Skeletal muscle tissue (tissue), 4 donors: ENCODE data around the gene RBMS3. TPM values are rescaled to one million over a fixed set of nuclear protein-coding genes. Genes with fewer than 3 reads are reported as not detected.

Source experiments
- H3K27ac ChIP-seq: one replicate; pipeline ENCODE4 v1.7.0; 2013; ENCODE audit warnings: mild to moderate bottlenecking, low read depth, low read length, inconsistent platforms
- H3K27me3 ChIP-seq, 3 donors: one replicate each; pipeline ENCODE4 v1.7.0; 2013; ENCODE audit warnings: low read length in 3 of 3; ENCODE audit not compliant: control insufficient read depth in 3 of 3, insufficient read depth in 3 of 3
- H3K36me3 ChIP-seq, 3 donors: one replicate each; pipeline ENCODE4 v1.7.0; 2013; ENCODE audit warnings: low read length in 3 of 3; ENCODE audit not compliant: control insufficient read depth in 3 of 3, insufficient read depth in 3 of 3
- H3K4me1 ChIP-seq, 3 donors: one replicate each; pipeline ENCODE4 v1.7.0; 2013; ENCODE audit warnings: low read length in 3 of 3, mild to moderate bottlenecking in 3 of 3; ENCODE audit not compliant: control insufficient read depth in 3 of 3, insufficient read depth in 3 of 3
- H3K4me3 ChIP-seq, 3 donors: one replicate each; pipeline ENCODE4 v1.7.0; 2013; ENCODE audit warnings: low read length in 3 of 3
- H3K9ac ChIP-seq, 3 donors: one replicate each; pipeline ENCODE4 v1.7.0; 2013; ENCODE audit warnings: low read length in 3 of 3, mild to moderate bottlenecking in 3 of 3, moderate library complexity in 2 of 3, low read depth in 1 of 3
- H3K9me3 ChIP-seq, 3 donors: one replicate each; pipeline ENCODE4 v1.7.0; 2013; ENCODE audit warnings: low read length in 3 of 3; ENCODE audit not compliant: control insufficient read depth in 3 of 3
- total RNA-seq: library from RNA; depleted of rRNA; stranded (reverse); fragments of >200 nt; gene quantifications from one replicate; pipeline ENCODE4 v1.2.3, GENCODE V29; 2014
- donor health status: Osteomylitis.

Gene RBMS3
- total RNA-seq, 1 donor from 2014 or later: 79.9 TPM

DNA sequence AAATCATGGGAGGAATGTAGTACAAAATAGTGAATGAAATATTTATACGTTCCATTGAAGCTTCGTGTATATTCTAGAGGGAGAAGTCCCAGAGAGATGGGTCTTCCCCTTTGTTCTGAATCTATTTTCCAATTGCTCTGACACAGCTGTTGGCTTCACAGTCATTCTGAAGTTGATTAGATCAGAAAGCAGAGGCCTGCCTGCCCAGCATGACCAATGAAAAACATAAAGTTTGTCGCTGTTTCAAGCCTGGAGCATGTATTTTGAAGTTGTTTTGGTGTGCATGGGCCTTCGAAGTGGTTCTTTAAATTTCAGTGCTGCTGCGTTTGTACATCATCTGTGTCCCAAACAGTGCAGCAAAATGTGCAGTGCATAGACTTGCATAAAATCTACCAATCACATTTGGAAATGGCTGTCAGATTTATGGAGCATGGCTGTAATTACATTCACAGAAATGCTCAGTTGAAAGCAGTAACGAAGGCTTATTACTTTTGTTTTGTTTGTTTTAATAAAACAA lies 31.0 kb upstream of the RBMS3 start:
- Histone ChIP-seq H3K27me3 (no peaks in the 10 kb centered on the region), H3K4me1 (peaks cover 0 to 3% (median 0%) of the 10 kb centered on the region in 3 donors), H3K9me3 (no peaks in the 10 kb centered on the region), H3K27ac (no peak overlapping the region), H3K4me3 (no peak overlapping the region), H3K36me3 (no peaks in the 10 kb centered on the region), H3K9ac (no peak overlapping the region)

DNA sequence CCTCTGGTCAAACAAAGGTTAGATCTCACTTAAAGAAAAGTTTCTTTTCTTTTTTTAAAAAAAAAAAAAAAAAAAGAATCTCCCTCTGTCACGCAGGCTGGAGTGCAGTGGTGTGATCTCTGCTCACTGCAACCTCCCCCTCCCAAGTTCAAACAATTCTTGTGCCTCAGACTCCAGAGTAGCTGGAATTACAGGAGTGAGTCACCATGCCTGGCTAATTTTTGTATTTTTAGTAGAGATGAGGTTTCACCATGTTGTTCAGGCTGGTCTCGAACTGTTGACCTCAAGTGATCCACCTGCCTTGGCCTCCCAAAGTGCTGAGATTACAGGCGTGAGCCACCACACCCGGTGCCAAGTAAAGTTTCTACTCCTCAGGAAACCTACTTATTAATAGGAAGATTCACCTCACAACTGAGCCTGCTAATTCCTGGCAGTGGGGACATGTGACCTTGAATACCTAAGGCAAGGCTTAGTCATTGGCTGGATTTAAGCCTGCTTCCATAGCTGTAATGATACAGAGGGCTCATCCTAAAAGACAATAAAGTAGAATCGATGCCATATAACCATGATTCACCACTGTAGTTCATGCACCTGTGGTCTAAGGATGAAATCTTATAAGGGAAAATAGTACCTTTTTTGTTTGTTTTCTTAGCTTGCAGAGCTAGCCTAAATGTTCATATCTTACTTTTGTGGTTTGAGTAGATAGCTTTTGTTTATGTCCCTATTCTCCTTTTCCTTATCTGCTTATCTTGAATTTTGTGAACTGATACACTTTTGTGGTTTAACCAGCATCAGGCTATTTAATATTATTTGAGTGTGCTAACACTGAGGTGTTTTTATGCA lies 24.8 kb upstream of the RBMS3 start:
- no peaks in the 10 kb centered on the region for H3K36me3 ChIP-seq

DNA sequence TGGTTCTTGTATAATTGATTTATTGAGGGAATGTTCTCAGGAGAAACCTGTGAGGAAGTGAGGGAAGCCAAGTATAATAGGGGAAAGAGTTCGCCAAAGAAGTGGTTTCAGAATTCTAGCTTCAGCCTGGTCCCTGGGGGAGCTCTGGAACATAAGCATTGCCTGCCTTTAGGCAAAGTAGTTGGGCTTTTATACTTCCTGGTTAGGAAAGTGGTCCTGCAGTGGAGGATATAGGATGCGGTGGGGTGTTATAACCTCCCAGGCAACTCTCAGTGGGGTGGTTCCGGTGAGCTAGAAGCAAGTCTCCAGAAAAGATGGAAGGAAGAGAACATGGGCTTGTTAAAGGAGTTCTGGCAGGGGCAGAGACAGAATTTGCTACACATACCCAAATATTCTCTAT lies 22.7 kb upstream of the RBMS3 start:
- no peak overlapping the region for H3K9ac ChIP-seq
- no peaks in the 10 kb centered on the region for H3K27me3 ChIP-seq
- no peak overlapping the region for H3K27ac ChIP-seq
- H3K36me3 ChIP-seq: no peaks in the 10 kb centered on the region
- H3K9me3 ChIP-seq: no peaks in the 10 kb centered on the region
- H3K4me3 ChIP-seq: no peak overlapping the region
- H3K4me1 ChIP-seq: no peaks in the 10 kb centered on the region

More for the DNA sequence above, 24.8 kb upstream of the RBMS3 start:
- no peak overlapping the region for H3K9ac ChIP-seq
- no peak overlapping the region for H3K4me3 ChIP-seq
- peaks cover 0 to 2% (median 0%) of the 10 kb centered on the region in 3 donors for H3K4me1 ChIP-seq
- no peaks in the 10 kb centered on the region for H3K27me3 ChIP-seq
- H3K27ac ChIP-seq: no peak overlapping the region
- no peaks in the 10 kb centered on the region for H3K9me3 ChIP-seq

DNA sequence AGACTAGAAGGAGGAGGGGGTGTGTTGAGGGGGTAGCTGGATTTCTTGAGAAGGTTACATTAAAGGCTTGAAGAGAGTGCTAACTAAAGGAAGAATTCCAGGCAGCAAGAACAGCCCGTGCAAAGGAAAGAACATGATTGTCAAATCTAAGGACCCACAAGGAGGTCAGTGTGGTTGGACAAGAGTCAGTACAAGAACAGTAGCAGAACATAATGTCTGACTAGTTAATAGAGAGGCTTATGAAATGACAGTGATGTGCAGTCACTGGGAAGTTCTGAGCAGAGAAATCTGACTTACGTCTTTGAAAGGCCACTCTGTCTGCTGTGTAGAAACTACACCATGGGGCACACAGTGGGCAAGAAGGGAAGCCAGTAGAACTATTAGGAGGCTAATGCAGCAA lies 19.8 kb upstream of the RBMS3 start:
- H3K27me3 ChIP-seq: no peaks in the 10 kb centered on the region
- no peak overlapping the region for H3K9ac ChIP-seq
- H3K9me3 ChIP-seq: no peaks in the 10 kb centered on the region
- peaks cover 0 to 4% (median 0%) of the 10 kb centered on the region in 3 donors for H3K4me1 ChIP-seq
- no peak overlapping the region for H3K4me3 ChIP-seq
- no peaks in the 10 kb centered on the region for H3K36me3 ChIP-seq
- no peak overlapping the region for H3K27ac ChIP-seq

DNA sequence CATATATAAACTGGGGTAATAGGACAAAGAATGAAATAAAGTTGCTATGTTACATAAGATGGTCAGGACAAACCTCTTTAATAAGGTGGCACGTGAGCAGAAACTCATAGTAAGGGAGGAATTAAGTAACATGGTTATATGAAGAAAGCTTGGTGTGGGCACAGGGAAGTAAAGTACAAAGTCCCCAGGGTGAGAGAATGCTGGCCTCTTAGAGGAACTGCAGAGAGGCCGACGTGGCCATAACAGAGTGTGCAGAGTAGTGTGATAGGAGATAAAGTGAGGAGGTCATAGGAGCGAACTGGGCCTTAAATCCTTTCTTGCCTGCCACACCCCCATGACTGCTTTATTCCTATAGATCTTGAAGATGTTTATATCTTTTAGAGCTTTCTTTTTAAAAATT lies 17.4 kb upstream of the RBMS3 start:
- no peaks in the 10 kb centered on the region for H3K9me3 ChIP-seq
- H3K4me3 ChIP-seq: no peak overlapping the region
- no peaks in the 10 kb centered on the region for H3K36me3 ChIP-seq
- no peak overlapping the region for H3K27ac ChIP-seq
- H3K9ac ChIP-seq: no peak overlapping the region
- peaks cover 0 to 4% (median 0%) of the 10 kb centered on the region in 3 donors for H3K4me1 ChIP-seq
- H3K27me3 ChIP-seq: no peaks in the 10 kb centered on the region

DNA sequence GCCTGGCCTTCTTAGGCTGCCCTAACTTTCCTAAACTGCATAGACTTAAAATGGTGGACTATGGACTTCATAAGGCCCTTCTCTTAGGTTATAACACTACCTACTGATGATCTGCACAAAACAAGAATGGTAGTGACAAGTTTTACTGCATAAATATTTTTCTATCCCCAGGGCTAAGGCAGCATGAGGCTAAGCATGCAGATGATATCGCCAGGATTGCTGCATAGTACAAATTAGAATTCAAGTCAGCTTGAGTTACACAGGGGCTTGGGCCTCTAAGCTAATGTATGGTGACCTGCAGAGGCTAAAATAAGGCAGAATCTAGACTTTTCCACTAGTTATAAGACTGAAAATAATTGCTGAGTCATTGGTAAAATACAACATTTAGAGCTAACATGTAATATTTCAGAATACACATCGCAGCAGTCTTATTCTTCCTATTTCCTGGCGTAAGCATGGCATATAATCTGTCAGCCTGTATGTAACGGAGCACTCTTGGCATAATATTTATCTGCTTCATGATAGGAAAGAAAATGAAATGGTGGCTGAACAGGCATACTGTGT lies 15.3 kb upstream of the RBMS3 start:
- no peak overlapping the region for H3K9ac ChIP-seq
- no peaks in the 10 kb centered on the region for H3K36me3 ChIP-seq
- H3K4me3 ChIP-seq: no peak overlapping the region
- H3K9me3 ChIP-seq: no peaks in the 10 kb centered on the region
- no peak overlapping the region for H3K27ac ChIP-seq
- H3K4me1 ChIP-seq: peaks cover 0 to 4% (median 0%) of the 10 kb centered on the region in 3 donors
- H3K27me3 ChIP-seq: no peaks in the 10 kb centered on the region

DNA sequence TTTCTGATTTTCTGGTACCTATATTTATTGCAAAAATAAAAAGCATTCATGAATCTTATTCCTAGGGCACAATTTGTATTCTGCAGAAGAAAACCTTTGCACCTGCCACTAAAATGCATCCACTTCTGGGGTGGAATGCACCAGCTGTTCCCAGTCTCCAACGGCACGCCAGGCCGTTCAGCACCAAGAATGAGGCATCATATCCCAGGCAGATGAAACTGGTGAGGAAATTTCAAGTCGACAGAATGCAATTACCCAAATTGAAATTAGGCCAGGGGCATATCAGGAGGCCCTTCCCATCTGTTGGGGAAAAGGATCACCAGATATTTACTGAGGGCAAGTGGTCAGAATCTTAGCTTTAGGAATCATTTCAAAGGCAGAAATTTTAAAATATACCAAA lies 13.6 kb upstream of the RBMS3 start:
- Histone ChIP-seq H3K9me3 (no peaks in the 10 kb centered on the region), H3K27me3 (no peaks in the 10 kb centered on the region), H3K36me3 (no peaks in the 10 kb centered on the region), H3K4me3 (no peak overlapping the region), H3K27ac (no peak overlapping the region), H3K9ac (no peak overlapping the region), H3K4me1 (peaks cover 0 to 4% (median 0%) of the 10 kb centered on the region in 3 donors)

DNA sequence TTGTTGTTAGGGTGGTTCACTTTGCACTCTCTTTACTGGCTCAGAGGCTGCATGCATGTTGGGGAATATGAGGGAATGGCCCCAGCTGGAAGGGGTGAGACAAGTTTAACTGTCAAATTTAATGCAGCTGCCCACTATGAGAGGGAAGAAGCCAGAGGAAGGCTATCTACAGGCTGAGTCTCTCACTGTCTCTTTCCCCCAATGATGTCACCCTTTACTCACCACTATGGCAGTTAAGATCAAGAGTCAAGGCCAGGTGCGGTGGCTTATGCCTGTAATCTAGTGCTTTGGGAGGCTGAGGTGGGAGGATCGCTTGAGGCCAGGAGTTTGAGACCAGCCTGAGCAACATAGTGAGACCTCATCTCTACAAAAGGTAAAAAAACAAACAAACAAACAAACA lies 12.2 kb upstream of the RBMS3 start:
- no peaks in the 10 kb centered on the region for H3K27me3 ChIP-seq
- H3K27ac ChIP-seq: no peak overlapping the region
- H3K4me3 ChIP-seq: no peak overlapping the region
- H3K9ac ChIP-seq: no peak overlapping the region
- H3K4me1 ChIP-seq: peaks cover 0 to 4% (median 0%) of the 10 kb centered on the region in 3 donors
- no peaks in the 10 kb centered on the region for H3K36me3 ChIP-seq
- H3K9me3 ChIP-seq: no peaks in the 10 kb centered on the region

DNA sequence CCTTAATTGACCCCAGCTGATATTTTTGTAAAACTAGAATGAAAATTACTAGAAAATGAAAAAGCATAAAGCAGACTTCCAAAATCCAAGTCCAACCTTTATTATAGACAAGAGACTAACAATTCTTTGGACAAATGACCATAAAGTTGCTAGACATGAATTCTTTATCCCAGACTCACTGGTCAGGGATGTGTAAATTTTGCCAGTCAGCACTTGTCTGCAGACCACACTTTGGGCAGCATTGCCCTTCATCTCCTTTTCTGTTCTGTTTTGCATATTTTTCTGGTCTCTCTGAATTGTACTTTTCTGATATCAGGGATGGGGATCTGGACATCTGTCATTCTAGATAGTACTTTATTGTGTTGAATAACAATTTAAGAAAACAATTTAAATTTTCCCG lies 10.1 kb upstream of the RBMS3 start:
- no peaks in the 10 kb centered on the region for H3K36me3 ChIP-seq

DNA sequence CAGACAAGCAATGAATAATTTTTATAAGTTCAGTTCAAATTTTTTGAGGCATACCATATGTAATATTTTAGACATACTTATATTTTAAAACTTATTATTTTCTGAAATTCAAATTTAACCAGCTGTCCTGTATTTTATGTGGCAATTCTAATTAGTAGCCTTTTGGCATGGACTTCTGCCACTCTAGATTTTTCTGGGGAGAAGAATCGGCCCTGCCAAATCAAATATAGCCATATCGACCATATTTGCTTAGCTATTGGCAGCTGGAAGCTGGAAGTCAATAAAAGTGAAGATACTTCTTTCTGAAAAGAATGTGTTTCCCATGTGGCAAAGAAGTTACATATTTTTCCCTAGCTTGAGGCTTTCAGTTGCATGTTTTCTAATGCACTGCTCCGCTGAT lies 9.4 kb upstream of the RBMS3 start:
- no peak overlapping the region for H3K9ac ChIP-seq
- no peak overlapping the region for H3K27ac ChIP-seq
- no peaks in the 10 kb centered on the region for H3K27me3 ChIP-seq
- H3K4me1 ChIP-seq: peaks cover 0 to 4% (median 0%) of the 10 kb centered on the region in 3 donors
- H3K36me3 ChIP-seq: no peaks in the 10 kb centered on the region
- H3K9me3 ChIP-seq: no peaks in the 10 kb centered on the region
- no peak overlapping the region for H3K4me3 ChIP-seq

More for the DNA sequence above, 10.1 kb upstream of the RBMS3 start:
- Histone ChIP-seq H3K27ac (no peak overlapping the region), H3K4me3 (no peak overlapping the region), H3K27me3 (no peaks in the 10 kb centered on the region), H3K9me3 (no peaks in the 10 kb centered on the region), H3K9ac (no peak overlapping the region), H3K4me1 (peaks cover 0 to 4% (median 0%) of the 10 kb centered on the region in 3 donors)
